Measurements from ENCODE around the gene GABARAP. TPM values are rescaled to one million over a fixed set of nuclear protein-coding genes. Genes with fewer than 3 reads are reported as not detected.
A peak's percentile ranks its signal among the peaks of the same experiment; 100 is the strongest.

The GABARAP gene
- total RNA-seq, 1 experiment from 2014 or later: 301 TPM

DNA sequence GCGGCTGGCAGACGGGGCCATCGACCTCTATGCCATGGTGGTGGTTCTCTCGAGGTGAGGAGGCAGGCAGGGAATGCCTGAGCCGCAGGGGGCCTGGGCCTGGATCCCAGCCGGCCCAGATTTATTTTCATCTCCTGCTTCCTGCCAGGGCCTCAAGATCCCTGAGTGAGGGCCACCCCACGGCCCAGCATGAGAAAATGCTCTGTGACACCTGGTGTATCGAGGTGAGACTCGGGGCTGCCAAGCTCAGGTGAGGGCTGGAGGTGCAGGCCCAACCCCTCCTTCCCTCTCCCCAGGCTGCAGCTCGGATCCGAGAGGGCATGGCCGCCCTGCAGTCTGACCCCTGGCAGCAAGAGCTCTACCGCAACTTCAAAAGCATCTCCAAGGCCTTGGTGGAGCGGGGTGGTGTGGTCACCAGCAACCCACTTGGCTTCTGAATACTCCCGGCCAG lies 17.6 kb downstream of the GABARAP start:
- no peak for DNase-seq
- no peak overlapping the region for H3K4me2 ChIP-seq (ENCODE audit: low read depth, low read length, poor library complexity, severe bottlenecking)
- H3K4me1 ChIP-seq (ENCODE audit: low read length): peaks cover 32% of the 10 kb centered on the region
- peaks cover 13% of the 10 kb centered on the region for H3K79me2 ChIP-seq (ENCODE audit: low read length)
- no peaks in the 10 kb centered on the region for H3K9me2 ChIP-seq (replicated peaks; ENCODE audit: insufficient read depth, low read length)
- H2AFZ ChIP-seq (ENCODE audit: low read length): no peak overlapping the region
- H3K27ac ChIP-seq (ENCODE audit: low read length): no peak overlapping the region
- H3K27me3 ChIP-seq (ENCODE audit: low read length): no peaks in the 10 kb centered on the region
- H3K9me3 ChIP-seq (ENCODE audit: low read length): no peaks in the 10 kb centered on the region
- H4K20me1 ChIP-seq (ENCODE audit: insufficient read depth, low read depth, low read length): peaks cover 7% of the 10 kb centered on the region; the same call in 1 of the 2 replicates
- no peak overlapping the region for H3K9ac ChIP-seq (ENCODE audit: low read length)
- H3K36me3 ChIP-seq (ENCODE audit: insufficient read depth, low read length): peaks cover 16% of the 10 kb centered on the region
- H3K4me3 ChIP-seq (ENCODE audit: low read length): no peak overlapping the region

DNA sequence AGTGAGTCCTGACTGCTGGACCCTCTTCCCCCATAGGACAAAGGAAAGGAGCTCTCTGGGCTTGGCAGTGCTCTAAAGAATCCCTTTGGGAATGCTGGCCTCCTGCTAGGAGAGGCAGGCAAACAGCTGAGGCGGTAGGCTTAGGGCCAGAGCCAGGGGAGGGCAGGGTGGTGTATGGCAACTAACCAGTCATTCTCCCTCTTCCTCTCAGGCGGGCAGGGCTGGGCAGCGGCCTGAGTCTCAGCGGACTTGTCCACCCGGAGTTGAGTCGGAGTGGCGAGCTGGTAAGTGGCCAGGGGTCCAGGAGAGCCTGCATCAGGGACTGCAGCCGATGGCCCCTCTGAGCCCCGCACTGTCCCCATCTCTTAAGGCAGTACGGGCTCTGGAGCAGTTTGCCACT lies 18.1 kb downstream of the GABARAP start:
- Histone ChIP-seq H3K79me2 (ENCODE audit: low read length) (peaks cover 10% of the 10 kb centered on the region), H3K9ac (ENCODE audit: low read length) (no peak overlapping the region), H2AFZ (ENCODE audit: low read length) (no peak overlapping the region), H3K4me1 (ENCODE audit: low read length) (peaks cover 38% of the 10 kb centered on the region), H3K27me3 (ENCODE audit: low read length) (no peaks in the 10 kb centered on the region), H3K36me3 (ENCODE audit: insufficient read depth, low read length) (peaks cover 14% of the 10 kb centered on the region), H3K4me2 (ENCODE audit: low read depth, low read length, poor library complexity, severe bottlenecking) (no peak overlapping the region), H4K20me1 (ENCODE audit: insufficient read depth, low read depth, low read length) (peaks cover 7% of the 10 kb centered on the region; the same call in 1 of the 2 replicates), H3K4me3 (ENCODE audit: low read length) (no peak overlapping the region), H3K9me3 (ENCODE audit: low read length) (no peaks in the 10 kb centered on the region), H3K27ac (ENCODE audit: low read length) (no peak overlapping the region), H3K9me2 (replicated peaks; ENCODE audit: insufficient read depth, low read length) (no peaks in the 10 kb centered on the region)
- no peak for DNase-seq

- Histone ChIP-seq H4K20me1 (ENCODE audit: insufficient read depth, low read depth, low read length) (peaks cover 7% of the 10 kb centered on the region; the same call in 1 of the 2 replicates), H3K9ac (ENCODE audit: low read length) (no peak overlapping the region), H3K36me3 (ENCODE audit: insufficient read depth, low read length) (peaks cover 14% of the 10 kb centered on the region), H3K4me2 (ENCODE audit: low read depth, low read length, poor library complexity, severe bottlenecking) (no peak overlapping the region), H3K4me1 (ENCODE audit: low read length) (peaks cover 45% of the 10 kb centered on the region), H3K79me2 (ENCODE audit: low read length) (peaks cover 10% of the 10 kb centered on the region), H3K27ac (ENCODE audit: low read length) (no peak overlapping the region), H2AFZ (ENCODE audit: low read length) (no peak overlapping the region), H3K9me3 (ENCODE audit: low read length) (no peaks in the 10 kb centered on the region), H3K27me3 (ENCODE audit: low read length) (no peaks in the 10 kb centered on the region), H3K4me3 (ENCODE audit: low read length) (no peak overlapping the region), H3K9me2 (replicated peaks; ENCODE audit: insufficient read depth, low read length) (no peaks in the 10 kb centered on the region)
- DNase-seq: no peak
Observed at GRCh38 chr17:7223375-7223774, 18.9 kb downstream of the GABARAP start.

DNA sequence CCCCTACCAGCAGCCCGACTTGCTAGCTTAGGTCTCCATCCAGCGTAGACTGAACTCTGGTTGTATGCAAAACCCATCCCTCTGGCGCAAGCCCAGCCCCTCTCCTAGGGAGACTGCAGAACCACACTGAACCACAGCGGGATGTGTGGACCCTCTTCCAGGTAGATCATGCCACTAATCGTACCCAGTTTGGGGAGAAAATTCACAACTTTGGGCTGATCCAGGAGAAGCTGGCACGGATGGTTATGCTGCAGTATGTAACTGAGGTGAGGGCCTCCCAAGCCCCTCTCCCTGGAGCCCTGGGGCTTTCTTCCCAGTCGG lies 19.3 kb downstream of the GABARAP start:
- Histone ChIP-seq H3K4me1 (ENCODE audit: low read length) (peaks cover 49% of the 10 kb centered on the region), H3K9ac (ENCODE audit: low read length) (no peak overlapping the region), H3K27me3 (ENCODE audit: low read length) (no peaks in the 10 kb centered on the region), H3K4me3 (ENCODE audit: low read length) (no peak overlapping the region), H3K79me2 (ENCODE audit: low read length) (peaks cover 10% of the 10 kb centered on the region), H3K36me3 (ENCODE audit: insufficient read depth, low read length) (peaks cover 14% of the 10 kb centered on the region), H3K9me2 (replicated peaks; ENCODE audit: insufficient read depth, low read length) (no peaks in the 10 kb centered on the region), H4K20me1 (ENCODE audit: insufficient read depth, low read depth, low read length) (peaks cover 7% of the 10 kb centered on the region; the same call in 1 of the 2 replicates), H3K4me2 (ENCODE audit: low read depth, low read length, poor library complexity, severe bottlenecking) (no peak overlapping the region), H2AFZ (ENCODE audit: low read length) (no peak overlapping the region), H3K9me3 (ENCODE audit: low read length) (no peaks in the 10 kb centered on the region), H3K27ac (ENCODE audit: low read length) (no peak overlapping the region)
- DNase-seq: no peak

- peaks cover 54% of the 10 kb centered on the region for H3K4me1 ChIP-seq (ENCODE audit: low read length)
- H4K20me1 ChIP-seq (ENCODE audit: insufficient read depth, low read depth, low read length): peaks cover 7% of the 10 kb centered on the region; the same call in 1 of the 2 replicates
- no peaks in the 10 kb centered on the region for H3K9me2 ChIP-seq (replicated peaks; ENCODE audit: insufficient read depth, low read length)
- H3K79me2 ChIP-seq (ENCODE audit: low read length): peaks cover 10% of the 10 kb centered on the region
- peak overlapping the region; percentile 95; the same call in 1 of the 2 replicates for H3K9ac ChIP-seq (ENCODE audit: low read length)
- H3K4me3 ChIP-seq (ENCODE audit: low read length): no peak overlapping the region
- DNase-seq: no peak
- no peak overlapping the region for H3K4me2 ChIP-seq (ENCODE audit: low read depth, low read length, poor library complexity, severe bottlenecking)
- peak overlapping the region; percentile 56; the same call in 1 of the 2 replicates for H3K27ac ChIP-seq (ENCODE audit: low read length)
- H3K36me3 ChIP-seq (ENCODE audit: insufficient read depth, low read length): peaks cover 13% of the 10 kb centered on the region
- H3K27me3 ChIP-seq (ENCODE audit: low read length): no peaks in the 10 kb centered on the region
- no peaks in the 10 kb centered on the region for H3K9me3 ChIP-seq (ENCODE audit: low read length)
- no peak overlapping the region for H2AFZ ChIP-seq (ENCODE audit: low read length)
Observed at GRCh38 chr17:7222093-7222971, 19.9 kb downstream of the GABARAP start.

DNA sequence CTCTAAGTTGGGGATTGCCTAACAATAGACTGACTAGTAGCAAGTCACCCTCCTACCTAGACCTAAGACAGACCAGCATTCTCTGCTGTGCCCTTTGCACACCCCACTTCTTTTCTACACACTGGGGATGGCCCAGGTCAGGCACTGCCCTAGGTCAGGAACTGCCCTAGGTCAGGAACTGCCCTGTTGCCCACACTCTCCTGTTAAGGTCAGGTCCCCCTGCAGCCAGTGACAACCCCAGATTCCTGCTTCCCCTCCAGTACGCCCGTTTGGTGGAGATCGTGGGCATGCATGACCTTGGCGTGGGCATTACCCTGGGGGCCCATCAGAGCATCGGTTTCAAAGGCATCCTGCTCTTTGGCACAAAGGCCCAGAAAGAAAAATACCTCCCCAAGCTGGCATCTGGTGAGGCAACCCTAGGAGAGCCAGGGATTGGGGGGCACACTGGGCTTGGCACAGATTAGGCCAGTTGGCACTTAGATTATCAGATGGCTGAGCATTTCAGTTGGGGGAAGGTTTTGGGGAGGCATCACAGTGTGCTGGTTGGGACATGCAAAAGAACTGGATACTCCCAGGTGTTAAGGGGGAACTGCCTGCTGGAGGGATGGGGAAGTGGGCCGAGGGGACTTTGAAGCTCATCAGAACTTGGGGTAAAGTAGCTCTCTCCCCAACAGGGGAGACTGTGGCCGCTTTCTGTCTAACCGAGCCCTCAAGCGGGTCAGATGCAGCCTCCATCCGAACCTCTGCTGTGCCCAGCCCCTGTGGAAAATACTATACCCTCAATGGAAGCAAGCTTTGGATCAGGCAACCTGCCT lies 20.8 kb downstream of the GABARAP start:
- peak; percentile 57 for DNase-seq
- H3K9me3 ChIP-seq (ENCODE audit: low read length): no peaks in the 10 kb centered on the region
- H2AFZ ChIP-seq (ENCODE audit: low read length): no peak overlapping the region
- H3K9me2 ChIP-seq (replicated peaks; ENCODE audit: insufficient read depth, low read length): no peaks in the 10 kb centered on the region
- H3K79me2 ChIP-seq (ENCODE audit: low read length): peaks cover 16% of the 10 kb centered on the region
- H3K4me2 ChIP-seq (ENCODE audit: low read depth, low read length, poor library complexity, severe bottlenecking): peak overlapping the region; percentile 98
- H3K27ac ChIP-seq (ENCODE audit: low read length): peak overlapping the region; percentile 56
- H4K20me1 ChIP-seq (ENCODE audit: insufficient read depth, low read depth, low read length): peaks cover 7% of the 10 kb centered on the region; the same call in 1 of the 2 replicates
- peak overlapping the region; percentile 88; the same call in 1 of the 2 replicates for H3K4me3 ChIP-seq (ENCODE audit: low read length)
- H3K9ac ChIP-seq (ENCODE audit: low read length): peak overlapping the region; percentile 95
- H3K36me3 ChIP-seq (ENCODE audit: insufficient read depth, low read length): peaks cover 11% of the 10 kb centered on the region
- H3K27me3 ChIP-seq (ENCODE audit: low read length): no peaks in the 10 kb centered on the region
- H3K4me1 ChIP-seq (ENCODE audit: low read length): peaks cover 60% of the 10 kb centered on the region

- Histone ChIP-seq H3K9me3 (ENCODE audit: low read length) (no peaks in the 10 kb centered on the region), H3K36me3 (ENCODE audit: insufficient read depth, low read length) (peaks cover 8% of the 10 kb centered on the region; the same call in 1 of the 2 replicates), H3K27ac (ENCODE audit: low read length) (peak overlapping the region; percentile 87), H3K79me2 (ENCODE audit: low read length) (peaks cover 24% of the 10 kb centered on the region), H3K4me1 (ENCODE audit: low read length) (peaks cover 67% of the 10 kb centered on the region), H2AFZ (ENCODE audit: low read length) (no peak overlapping the region), H4K20me1 (ENCODE audit: insufficient read depth, low read depth, low read length) (peaks cover 7% of the 10 kb centered on the region; the same call in 1 of the 2 replicates), H3K9me2 (replicated peaks; ENCODE audit: insufficient read depth, low read length) (no peaks in the 10 kb centered on the region), H3K27me3 (ENCODE audit: low read length) (no peaks in the 10 kb centered on the region), H3K9ac (ENCODE audit: low read length) (peak overlapping the region; percentile 95), H3K4me2 (ENCODE audit: low read depth, low read length, poor library complexity, severe bottlenecking) (peak overlapping the region; percentile 98), H3K4me3 (ENCODE audit: low read length) (peak overlapping the region; percentile 88)
- DNase-seq: peak; percentile 89
Observed at GRCh38 chr17:7220593-7221277, 21.5 kb downstream of the GABARAP start.
